GM19328 (cell line): ENCODE data around the gene USP30.
A peak's percentile ranks its signal among the peaks of the same experiment; 100 is the strongest.
"Not testable (repeated sequence)": the region's sequence is repeated elsewhere in the genome, so short reads cannot be mapped to it uniquely, and the experiment has no call there.

Experiments used
- ATAC-seq: cut with Tn5 transposase; IDR thresholded peaks from one replicate; pipeline ENCODE4 v1.9.1; 2021; ENCODE audit warnings: mild to moderate bottlenecking, moderate library complexity; ENCODE audit not compliant: unreplicated experiment

Gene USP30

DNA sequence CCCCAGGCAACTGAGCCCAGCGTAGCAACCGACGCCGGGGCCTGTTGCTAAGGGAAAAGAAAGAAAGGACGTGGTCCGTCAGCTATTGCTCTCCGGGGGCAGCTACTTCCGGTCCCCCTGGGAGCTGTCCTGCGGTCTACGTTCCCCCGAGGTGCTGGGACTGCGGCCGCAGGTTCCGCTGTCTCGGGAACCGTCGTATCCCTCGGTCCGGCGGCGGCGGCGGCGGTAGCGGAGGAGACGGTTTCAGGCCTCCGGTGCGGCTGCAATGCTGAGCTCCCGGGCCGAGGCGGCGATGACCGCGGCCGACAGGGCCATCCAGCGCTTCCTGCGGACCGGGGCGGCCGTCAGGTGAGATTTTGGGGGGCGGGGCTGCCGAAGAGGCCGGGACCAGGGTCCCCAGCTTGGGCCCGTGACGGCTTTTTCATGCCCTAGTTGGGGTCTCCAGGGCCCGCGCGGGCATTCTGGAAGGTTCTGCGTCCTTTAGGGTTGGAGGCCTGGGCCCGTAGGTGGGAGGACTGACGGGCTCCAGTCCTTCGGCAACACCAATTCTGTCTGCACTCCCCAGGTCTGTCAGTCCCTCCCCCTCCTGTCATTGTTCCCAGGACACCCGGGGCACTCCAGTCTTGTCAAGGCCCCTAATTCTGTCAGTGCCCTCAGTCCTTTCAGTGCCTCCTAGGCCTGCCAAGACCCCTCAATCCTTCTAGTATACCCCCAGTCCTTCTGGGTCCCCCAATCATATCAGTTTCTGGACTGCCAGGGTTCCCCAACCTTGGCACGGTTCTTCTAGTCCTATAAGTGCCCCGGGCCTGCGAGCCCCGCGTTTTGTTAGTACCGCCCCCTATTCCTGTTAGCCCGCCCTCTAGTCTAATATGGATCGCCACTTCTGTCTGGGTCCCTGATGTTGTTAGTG, at the start of gene USP30:
USP30 (plus strand) TSS at position 163 of the 910 bp plus-strand sequence; CDS start at position 266, 103 bp downstream.
- peak; percentile 60 for ATAC-seq

DNA sequence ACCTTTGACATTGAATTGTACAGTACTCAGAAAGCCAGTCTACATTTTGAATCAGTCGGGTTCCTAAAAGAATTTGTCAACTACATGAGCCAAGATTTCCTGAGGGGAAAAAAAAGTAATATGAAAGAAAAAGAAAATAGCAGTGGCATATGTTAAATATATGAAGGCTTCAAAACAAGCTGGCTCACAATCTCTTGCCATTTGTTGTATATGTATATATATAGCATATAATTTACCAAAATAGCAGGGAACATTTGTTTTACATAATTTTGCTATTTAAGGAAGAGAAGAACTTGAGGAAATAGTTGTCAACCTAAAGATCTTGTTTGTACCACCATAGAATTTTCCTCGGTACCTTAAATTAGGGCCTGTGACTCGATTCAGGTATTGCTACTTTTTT, 48.4 kb upstream of the USP30 start:
- ATAC-seq = no peak

GRCh38 chr12:109009766-109010165, 42.6 kb upstream of the USP30 start:
- ATAC-seq = no peak

- no peak for ATAC-seq
Measured at GRCh38 chr12:109010259-109010658, 42.1 kb upstream of the USP30 start.

GRCh38 chr12:109014984-109015765, 37.2 kb upstream of the USP30 start:
- ATAC-seq = no peak

DNA sequence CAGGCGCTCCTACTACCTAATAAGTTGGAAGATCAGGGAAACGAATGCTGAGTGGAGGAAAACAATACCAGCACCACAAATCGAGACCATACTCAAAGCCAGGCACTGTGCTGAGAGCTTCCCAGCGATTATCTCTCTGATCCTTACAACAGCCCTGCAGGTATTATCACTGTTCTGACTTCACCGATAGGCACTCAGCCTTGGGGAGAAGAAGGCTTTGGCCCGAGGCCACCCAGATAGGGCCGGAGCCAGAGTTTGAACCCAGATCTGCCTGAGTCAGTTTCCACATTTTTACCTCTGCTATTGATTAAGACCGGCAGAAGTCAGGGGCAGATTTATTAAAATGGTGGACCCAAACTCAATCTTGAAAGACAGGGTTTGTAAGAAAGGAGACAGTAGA, 36.4 kb upstream of the USP30 start:
- ATAC-seq = no peak

DNA sequence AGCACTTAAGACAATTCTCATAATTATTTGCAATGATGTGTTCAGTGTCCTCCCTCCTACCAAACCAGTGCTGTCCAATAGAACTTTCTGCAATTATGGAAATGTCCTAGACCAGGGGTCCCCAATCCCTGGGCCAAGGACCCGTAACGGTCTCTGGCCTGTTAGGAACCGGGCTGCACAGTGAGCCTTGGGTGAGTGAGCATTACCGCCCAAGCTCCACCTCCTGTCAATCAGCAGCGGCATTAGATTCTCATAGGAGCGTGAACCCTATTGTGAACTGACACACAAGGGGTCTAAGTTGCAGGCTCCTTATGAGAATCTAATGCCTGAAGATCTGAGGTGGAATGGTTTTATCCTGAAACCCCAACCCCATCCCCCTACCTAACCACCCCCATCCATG, 35.4 kb upstream of the USP30 start:
- ATAC-seq = no peak

- no peak for ATAC-seq
Measured at GRCh38 chr12:109018296-109018695, 34.1 kb upstream of the USP30 start.

DNA sequence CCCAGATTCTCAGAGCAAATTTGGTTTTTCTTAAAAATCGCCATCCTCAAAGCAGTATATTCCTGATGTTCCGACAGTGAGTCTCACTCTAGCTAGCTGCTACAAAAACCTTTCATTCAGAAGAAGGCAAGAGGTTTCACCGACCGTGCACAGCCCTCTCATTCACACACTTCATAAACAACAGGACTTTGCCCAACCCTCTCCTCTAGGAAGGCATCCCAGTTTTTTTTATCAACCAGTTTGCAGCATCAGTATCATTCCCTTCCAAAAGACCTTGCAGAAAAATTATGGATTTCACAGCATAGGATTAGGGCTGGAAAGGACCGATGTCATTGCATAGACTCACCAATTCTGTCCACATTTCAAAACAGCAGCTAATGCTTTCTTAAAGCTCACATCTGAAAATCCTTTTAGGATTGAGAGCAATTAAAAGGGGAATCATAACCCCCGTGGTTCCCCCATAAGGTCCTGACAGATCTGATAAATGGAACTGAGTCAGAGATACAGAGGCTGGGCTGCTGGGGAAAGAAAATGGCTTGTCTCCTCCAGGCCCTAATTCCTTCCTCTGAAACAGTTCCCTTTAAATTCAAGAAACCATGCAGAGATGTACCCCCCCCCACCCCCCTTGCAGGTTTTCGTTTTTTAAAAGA, 32.1 kb upstream of the USP30 start:
- ATAC-seq = no peak

- ATAC-seq = no peak
Measured at GRCh38 chr12:109020796-109021380, 31.5 kb upstream of the USP30 start, which contains the start of gene SVOP. Gene SVOP, minus strand, starts transcription at chr12:109021068. Its CDS starts 200 bp downstream, at chr12:109020868.

GRCh38 chr12:109027767-109028166, 24.6 kb upstream of the USP30 start:
- no peak for ATAC-seq

DNA sequence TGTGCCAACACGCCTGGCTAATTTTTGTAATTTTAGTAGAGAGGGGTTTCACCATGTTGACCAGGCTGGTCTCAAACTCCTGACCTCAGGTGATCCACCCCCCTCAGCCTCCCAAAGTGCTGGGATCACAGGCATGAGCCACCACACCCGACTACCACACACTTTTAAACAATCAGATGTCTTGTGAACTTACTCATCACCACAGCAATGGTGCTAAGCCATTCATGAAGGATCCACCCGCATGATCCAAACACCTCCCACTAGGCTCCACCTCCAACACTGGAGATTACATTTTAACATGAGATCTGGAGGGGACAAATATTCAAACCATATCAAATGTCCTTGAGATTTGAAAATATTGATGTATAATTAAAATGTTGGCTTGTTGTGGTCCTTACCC, 23.8 kb upstream of the USP30 start:
- ATAC-seq = not testable (repeated sequence)

GRCh38 chr12:109029411-109029810, 23.0 kb upstream of the USP30 start:
- ATAC-seq = no peak

DNA sequence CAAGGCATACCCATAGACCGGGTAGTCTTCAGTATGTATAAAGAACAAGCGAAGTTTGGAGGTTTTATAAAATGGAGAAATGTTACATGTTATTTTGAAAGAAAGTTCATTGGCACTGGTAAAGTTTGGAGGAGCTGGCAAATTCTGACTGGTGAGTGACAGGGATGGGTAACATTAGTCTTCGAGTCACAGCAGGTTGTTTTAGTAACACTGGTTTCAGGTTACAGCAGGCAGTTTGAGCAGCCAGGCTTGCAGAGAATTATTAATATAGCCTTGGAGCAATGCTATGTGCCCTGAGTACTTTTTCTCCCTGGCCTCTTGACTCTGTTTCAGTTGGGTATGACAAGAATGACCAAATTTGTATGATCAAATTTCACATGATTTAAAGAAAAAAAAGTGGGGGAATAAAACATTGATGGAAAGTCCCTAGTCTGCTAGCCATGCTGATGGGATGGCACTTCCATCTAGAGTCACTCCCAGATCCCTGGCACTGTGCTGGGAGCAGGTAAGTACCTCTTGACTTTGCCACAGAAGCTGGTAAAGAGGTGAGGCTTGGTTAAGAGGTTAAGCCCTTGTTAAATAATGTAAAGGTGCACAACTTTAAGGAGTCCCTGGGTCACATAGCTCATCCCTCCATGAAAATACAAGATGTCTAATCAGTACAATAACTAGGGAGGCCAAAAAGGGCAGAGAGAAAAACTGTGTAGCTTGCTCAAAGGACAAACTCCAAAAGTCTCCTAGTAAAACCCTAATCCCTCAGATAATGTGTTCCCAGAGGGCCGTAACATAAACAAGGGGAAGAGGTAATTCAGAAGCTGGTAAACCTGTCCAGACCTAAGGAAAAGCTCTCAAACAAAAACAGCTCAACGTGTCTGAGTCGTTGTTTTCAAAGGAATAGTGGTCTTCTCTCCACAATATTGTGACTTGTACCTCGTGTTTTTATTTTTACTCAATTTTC, 18.9 kb upstream of the USP30 start:
- no peak for ATAC-seq

DNA sequence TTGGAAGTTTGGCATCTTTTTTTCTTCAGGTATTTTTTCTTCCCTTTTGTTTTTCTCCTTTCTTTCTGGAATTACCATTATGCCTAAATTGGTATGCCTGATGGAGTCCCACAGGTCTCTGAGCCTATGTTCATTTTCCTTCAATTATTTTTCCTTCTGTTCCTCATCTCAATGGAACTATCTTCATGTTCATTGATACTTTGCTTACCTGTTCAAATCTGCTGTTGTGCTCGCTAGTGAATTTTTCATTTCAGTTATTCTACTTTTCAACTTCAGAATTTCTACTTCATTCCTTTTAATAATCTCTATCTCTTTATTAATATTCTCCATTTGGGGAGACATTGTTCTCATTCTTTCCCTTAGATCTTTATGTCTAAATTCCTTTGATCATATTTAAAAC, 15.4 kb upstream of the USP30 start:
- ATAC-seq = no peak

DNA sequence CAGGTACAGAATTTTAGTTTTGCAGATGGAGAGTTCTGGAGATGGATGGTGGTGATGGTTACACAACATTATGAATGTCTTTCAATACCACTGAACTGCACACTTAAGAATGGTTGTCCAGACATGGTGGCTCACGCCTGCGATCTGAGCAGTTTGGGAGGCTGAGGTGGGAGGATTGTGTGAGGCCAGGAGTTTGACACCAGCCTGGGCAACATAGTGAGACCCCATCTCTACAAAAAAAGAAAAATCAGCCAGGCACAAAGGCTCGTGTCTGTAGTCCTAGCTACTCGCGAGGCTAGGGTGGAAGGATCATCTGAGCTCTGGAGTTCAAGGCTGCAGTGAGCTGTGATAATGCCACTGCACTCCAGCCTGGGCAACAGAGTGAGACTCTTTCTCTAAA, 8.1 kb upstream of the USP30 start:
- no peak for ATAC-seq

DNA sequence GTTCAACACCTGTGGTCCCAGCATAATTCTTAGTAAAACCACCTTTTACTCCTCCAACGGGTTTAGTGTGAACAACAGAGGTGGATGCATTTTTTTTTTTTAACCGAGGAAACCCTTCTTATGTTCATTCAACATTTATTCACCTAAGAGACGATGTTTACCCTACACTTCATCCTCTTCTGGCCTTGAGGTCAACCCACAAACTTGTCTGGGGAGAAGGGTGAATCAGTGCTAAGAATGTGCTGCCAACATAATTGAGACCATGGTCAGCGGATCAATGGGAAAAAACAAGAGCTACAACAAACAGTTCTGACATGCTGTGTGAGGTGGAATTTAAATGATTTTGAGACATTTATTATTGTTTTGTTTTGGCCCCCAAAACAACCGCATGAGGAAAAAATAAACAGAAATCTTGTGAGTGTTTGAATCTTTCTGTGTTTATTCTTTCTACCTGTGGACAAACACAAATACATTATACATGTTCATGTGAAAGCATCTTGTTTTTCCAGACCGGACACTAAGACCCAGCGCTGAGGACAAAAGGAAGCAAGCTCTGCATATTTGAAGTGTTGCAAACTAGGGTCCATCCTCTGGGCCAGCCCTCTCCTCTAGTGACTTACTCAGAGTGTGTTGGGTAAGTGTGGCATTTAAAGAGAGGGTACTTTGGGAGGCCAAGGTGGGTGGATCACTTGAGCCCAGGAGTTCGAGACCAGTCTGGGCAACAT, 5.1 kb upstream of the USP30 start:
- ATAC-seq = no peak

DNA sequence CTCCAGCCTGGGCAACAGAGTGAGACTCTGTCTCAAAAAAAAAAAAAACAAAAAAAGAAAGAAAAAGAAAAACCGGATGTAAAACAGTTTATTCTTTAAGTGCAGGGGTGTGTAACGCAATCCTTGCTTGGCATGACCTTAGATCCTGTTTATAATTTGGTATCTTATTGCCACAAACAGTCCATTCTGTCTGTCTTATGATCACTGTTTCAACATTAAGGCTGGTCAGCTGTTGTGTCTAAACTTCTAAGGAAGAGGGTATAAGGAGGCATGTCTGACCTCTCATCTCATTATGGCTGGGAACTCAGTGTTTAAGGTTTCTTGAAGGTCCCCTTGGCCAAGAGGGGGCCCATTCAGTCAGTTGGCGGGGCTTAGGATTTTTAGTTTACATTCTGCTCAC, 3.7 kb upstream of the USP30 start:
- not testable (repeated sequence) for ATAC-seq

DNA sequence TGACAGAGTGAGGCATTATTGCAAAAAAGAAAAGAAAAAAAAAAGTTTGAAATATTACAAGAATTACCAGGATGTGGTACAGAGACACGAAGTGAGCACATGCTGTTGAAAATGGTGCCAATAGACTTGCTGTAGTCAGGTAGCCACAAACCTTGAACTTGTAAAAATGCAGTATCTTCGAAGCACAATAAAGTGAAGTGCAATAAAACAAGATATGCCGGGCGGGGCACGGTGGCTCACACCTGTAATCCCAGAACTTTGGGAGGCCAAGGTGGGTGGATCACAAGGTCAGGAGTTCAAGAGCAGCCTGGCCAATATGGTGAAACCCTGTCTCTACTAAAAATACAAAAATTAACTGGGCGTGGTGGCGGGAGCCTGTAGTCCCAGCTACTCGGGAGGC, 2.6 kb upstream of the USP30 start:
- not testable (repeated sequence) for ATAC-seq
